Upper lobe of right lung (tissue), 1 donor: ENCODE data around the gene DZIP1. TPM values are rescaled to one million over a fixed set of nuclear protein-coding genes. Genes with fewer than 3 reads are reported as not detected.

Experiments
- ATAC-seq: fragments of 200-7000 bp; cut with Tn5 transposase; one replicate; pipeline ENCODE4 v1.9.1; 2020; ENCODE audit warnings: mild to moderate bottlenecking, moderate library complexity
- DNase-seq: peaks from one replicate; pipeline ENCODE4 v3.0.0-alpha.2; 2020
- H3K27ac ChIP-seq: fragments of 200-600 bp; one replicate; pipeline ENCODE4 v1.8.0; 2022
- H3K27me3 ChIP-seq: fragments of 200-600 bp; one replicate; pipeline ENCODE4 v1.8.0; 2022; ENCODE audit warnings: mild to moderate bottlenecking
- H3K36me3 ChIP-seq: fragments of 200-600 bp; one replicate; pipeline ENCODE4 v1.8.0; 2022
- H3K4me1 ChIP-seq: fragments of 200-600 bp; one replicate; pipeline ENCODE4 v1.8.0; 2022
- H3K4me3 ChIP-seq: fragments of 200-600 bp; one replicate; pipeline ENCODE4 v1.8.0; 2022; ENCODE audit warnings: mild to moderate bottlenecking
- H3K9me3 ChIP-seq: fragments of 200-600 bp; one replicate; pipeline ENCODE4 v1.8.0; 2022
- intact Hi-C: fragments of 100-400 bp; cut with DNase I; formaldehyde crosslinking; loops from one replicate; pipeline ENCODE4 v1.11.0; 2022
- total RNA-seq: library from RNA; stranded (reverse); fragmentation: NEBNext Ultra II Directional; extraction: Animal tissue kit (Norgen Biotek cat#: 25700); gene quantifications from one replicate; pipeline ENCODE4 v1.2.1, GENCODE V29; 2021
- TF ChIP-seq, protein P1 (sequence below): fragments of 200-600 bp; IDR thresholded peaks from one replicate; pipeline ENCODE4 v1.8.0; 2022; ENCODE audit warnings: antibody characterized with exemption
- donor health status: DM: no; HTN: yes; CAD: no; lungs with severe emphysema.

DZIP1 gene
- total RNA-seq, 1 donor from 2014 or later: 7.1 TPM

DNA sequence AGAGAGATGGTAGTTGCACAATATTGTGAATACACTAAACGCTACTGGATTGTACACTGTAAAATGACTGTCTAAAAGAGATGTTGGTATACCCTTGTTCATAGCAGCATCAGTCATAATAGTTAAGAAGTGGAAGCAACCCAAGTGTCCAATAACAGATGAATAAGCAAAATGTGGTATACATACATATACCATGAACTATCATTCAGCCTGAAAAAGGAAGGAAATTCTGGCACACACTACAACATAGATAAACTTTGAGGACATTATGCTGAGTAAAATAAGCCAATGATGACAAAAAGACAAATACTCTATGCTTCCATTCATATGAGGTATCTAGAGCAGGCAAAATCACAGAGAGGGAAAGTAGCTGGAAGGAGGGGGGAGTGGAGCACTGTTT lies 16.0 kb downstream of the DZIP1 start:
- Histone ChIP-seq H3K27ac (no peak overlapping the region), H3K4me3 (no peak overlapping the region), H3K27me3 (no peaks in the 10 kb centered on the region), H3K4me1 (no peaks in the 10 kb centered on the region), H3K9me3 (no peaks in the 10 kb centered on the region), H3K36me3 (peaks cover 8% of the 10 kb centered on the region)
- TF ChIP-seq, protein P1, sequence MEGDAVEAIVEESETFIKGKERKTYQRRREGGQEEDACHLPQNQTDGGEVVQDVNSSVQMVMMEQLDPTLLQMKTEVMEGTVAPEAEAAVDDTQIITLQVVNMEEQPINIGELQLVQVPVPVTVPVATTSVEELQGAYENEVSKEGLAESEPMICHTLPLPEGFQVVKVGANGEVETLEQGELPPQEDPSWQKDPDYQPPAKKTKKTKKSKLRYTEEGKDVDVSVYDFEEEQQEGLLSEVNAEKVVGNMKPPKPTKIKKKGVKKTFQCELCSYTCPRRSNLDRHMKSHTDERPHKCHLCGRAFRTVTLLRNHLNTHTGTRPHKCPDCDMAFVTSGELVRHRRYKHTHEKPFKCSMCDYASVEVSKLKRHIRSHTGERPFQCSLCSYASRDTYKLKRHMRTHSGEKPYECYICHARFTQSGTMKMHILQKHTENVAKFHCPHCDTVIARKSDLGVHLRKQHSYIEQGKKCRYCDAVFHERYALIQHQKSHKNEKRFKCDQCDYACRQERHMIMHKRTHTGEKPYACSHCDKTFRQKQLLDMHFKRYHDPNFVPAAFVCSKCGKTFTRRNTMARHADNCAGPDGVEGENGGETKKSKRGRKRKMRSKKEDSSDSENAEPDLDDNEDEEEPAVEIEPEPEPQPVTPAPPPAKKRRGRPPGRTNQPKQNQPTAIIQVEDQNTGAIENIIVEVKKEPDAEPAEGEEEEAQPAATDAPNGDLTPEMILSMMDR: no peak
- intact Hi-C loops: no loop called here
- DNase-seq: no peak
- ATAC-seq: no peak

DNA sequence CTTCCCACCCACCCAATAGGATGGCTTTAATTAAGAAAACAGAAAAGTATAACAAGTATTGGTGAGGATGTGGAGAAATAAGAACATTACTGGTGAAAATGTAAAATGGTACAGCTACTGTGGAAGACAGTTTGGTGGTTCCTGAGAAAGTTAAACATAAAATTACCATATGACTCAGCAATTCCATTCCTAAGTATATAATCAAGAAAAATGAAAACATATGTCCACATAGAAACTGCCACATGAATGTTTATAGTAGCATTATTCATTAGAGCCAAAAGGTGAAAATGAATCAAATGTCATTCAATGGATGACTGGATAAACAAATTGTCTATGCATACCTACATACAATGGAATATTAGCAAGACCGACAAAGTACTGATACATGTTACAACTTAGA lies 16.9 kb downstream of the DZIP1 start:
- no peak for ATAC-seq
- Histone ChIP-seq H3K4me1 (no peaks in the 10 kb centered on the region), H3K27ac (no peak overlapping the region), H3K9me3 (no peaks in the 10 kb centered on the region), H3K4me3 (no peak overlapping the region), H3K36me3 (peaks cover 8% of the 10 kb centered on the region), H3K27me3 (no peaks in the 10 kb centered on the region)
- TF ChIP-seq, protein P1: no peak
- intact Hi-C loops: no loop called here
- no peak for DNase-seq

GRCh38 chr13:95626768-95627167 lies 17.7 kb downstream of the DZIP1 start:
- DNase-seq (no peak), ATAC-seq (no peak)
- Histone ChIP-seq H3K4me1 (no peaks in the 10 kb centered on the region), H3K27ac (no peak overlapping the region), H3K36me3 (peaks cover 15% of the 10 kb centered on the region), H3K27me3 (no peaks in the 10 kb centered on the region), H3K9me3 (no peaks in the 10 kb centered on the region), H3K4me3 (no peak overlapping the region)
- intact Hi-C loops: no loop called here
- TF ChIP-seq, protein P1: no peak

DNA sequence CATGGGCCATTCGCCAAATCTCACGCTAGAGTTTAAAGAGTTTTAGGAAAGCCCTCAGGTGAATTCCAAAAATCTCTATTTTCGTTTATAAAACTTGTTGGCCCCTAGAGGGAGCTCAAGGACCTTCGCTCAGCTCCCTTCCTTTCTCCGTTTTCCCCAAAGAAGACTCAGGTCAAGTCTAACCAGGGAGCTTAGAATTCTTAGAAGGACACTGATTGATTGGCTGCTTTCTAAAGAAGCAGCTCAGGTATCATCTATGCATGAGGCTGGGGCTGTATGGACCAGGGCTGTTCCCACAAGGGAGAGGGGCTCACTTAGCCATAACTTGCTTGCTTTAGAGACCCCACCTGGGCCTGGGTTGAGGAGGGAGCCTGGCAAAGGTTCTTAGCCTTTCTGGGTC lies 20.5 kb downstream of the DZIP1 start:
- no peaks in the 10 kb centered on the region for H3K4me1 ChIP-seq
- DNase-seq (no peak), ATAC-seq (peak; percentile 80)
- no peak overlapping the region for H3K27ac ChIP-seq
- TF ChIP-seq, protein P1: peak; percentile 61
- H3K36me3 ChIP-seq: peaks cover 9% of the 10 kb centered on the region
- H3K27me3 ChIP-seq: no peaks in the 10 kb centered on the region
- H3K4me3 ChIP-seq: no peak overlapping the region
- intact Hi-C loops: no loop called here
- no peaks in the 10 kb centered on the region for H3K9me3 ChIP-seq

- DNase-seq: no peak
- H3K9me3 ChIP-seq: no peaks in the 10 kb centered on the region
- ATAC-seq: no peak
- intact Hi-C loops: no loop called here
- H3K27ac ChIP-seq: no peak overlapping the region
- peaks cover 7% of the 10 kb centered on the region for H3K36me3 ChIP-seq
- H3K4me3 ChIP-seq: no peak overlapping the region
- TF ChIP-seq, protein P1: no peak
- no peaks in the 10 kb centered on the region for H3K27me3 ChIP-seq
- H3K4me1 ChIP-seq: no peaks in the 10 kb centered on the region
These were observed 21.4 kb downstream of the DZIP1 start for GRCh38 chr13:95623141-95623540.

- ATAC-seq (peak; percentile 35), DNase-seq (no peak)
- H3K4me3 ChIP-seq: no peak overlapping the region
- TF ChIP-seq, protein P1: no peak
- no peak overlapping the region for H3K27ac ChIP-seq
- H3K27me3 ChIP-seq: no peaks in the 10 kb centered on the region
- H3K9me3 ChIP-seq: no peaks in the 10 kb centered on the region
- H3K36me3 ChIP-seq: peaks cover 7% of the 10 kb centered on the region
- intact Hi-C loops: no loop called here
- H3K4me1 ChIP-seq: no peaks in the 10 kb centered on the region
These were observed 23.5 kb downstream of the DZIP1 start for GRCh38 chr13:95620825-95621498.
